ENCODE measurements around the gene CDC42EP5.

The CDC42EP5 gene

DNA sequence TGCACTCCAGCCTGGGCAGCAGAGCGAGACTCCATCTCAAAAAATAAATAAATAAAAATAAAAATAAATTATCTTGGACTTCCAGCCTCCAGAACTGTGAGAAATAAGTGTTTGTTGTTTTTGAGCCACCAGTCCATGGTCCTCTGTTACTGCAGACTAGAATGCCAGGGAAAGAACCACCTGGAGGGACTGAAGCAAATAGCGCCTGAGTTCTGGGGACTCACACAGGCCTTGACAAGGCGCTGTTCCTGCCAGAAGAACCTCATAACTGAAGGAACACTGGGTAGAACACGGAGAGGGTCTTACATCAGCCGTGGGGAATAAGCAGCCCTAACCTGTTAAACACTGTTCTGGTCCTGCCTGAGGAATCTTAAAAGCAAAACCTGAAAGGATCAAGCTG lies 32.5 kb downstream of the CDC42EP5 start:
- DNase-seq (ENCODE audit: extremely low read depth, low read depth), result no peak
- TF ChIP-seq, protein P1, sequence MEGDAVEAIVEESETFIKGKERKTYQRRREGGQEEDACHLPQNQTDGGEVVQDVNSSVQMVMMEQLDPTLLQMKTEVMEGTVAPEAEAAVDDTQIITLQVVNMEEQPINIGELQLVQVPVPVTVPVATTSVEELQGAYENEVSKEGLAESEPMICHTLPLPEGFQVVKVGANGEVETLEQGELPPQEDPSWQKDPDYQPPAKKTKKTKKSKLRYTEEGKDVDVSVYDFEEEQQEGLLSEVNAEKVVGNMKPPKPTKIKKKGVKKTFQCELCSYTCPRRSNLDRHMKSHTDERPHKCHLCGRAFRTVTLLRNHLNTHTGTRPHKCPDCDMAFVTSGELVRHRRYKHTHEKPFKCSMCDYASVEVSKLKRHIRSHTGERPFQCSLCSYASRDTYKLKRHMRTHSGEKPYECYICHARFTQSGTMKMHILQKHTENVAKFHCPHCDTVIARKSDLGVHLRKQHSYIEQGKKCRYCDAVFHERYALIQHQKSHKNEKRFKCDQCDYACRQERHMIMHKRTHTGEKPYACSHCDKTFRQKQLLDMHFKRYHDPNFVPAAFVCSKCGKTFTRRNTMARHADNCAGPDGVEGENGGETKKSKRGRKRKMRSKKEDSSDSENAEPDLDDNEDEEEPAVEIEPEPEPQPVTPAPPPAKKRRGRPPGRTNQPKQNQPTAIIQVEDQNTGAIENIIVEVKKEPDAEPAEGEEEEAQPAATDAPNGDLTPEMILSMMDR (IDR thresholded peaks at IDR 0.05; ENCODE audit: low read depth, low read length), result no peak

DNA sequence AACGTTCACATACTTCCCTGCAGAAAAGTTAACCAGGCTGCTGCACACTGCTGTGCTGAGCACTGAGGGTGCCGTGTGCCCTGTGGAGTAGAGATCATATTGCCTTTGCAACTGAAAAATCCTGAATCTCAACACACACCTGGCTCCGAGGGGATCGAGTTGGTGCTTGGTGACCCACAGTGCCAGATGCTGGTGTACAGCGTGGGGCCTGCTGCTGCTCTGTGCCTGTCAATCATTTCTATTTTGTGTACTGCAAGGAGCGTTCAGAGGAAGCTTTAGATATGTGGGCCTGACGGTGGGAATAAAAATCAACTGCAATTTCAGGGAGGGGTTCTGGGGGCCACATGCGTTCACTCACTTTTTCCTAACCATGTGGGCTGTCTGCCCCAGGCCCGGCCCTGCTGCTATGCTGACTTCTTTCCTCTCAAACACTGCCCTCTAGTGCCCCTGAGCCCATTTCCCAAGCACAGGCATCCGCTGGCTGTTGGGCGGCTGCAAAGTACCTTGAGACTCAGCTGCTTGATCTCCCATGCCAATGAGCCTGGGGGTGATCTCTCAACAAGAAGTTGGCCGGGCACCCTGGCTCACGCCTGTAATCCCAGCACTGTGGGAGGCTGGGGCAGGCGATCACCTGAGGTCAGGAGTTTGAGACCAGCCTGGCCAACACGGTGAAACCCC lies 33.8 kb downstream of the CDC42EP5 start:
- DNase-seq (ENCODE audit: extremely low read depth, low read depth), result no peak
- TF ChIP-seq, protein P1 (IDR thresholded peaks at IDR 0.05; ENCODE audit: low read depth, low read length), result peak; percentile 39

DNA sequence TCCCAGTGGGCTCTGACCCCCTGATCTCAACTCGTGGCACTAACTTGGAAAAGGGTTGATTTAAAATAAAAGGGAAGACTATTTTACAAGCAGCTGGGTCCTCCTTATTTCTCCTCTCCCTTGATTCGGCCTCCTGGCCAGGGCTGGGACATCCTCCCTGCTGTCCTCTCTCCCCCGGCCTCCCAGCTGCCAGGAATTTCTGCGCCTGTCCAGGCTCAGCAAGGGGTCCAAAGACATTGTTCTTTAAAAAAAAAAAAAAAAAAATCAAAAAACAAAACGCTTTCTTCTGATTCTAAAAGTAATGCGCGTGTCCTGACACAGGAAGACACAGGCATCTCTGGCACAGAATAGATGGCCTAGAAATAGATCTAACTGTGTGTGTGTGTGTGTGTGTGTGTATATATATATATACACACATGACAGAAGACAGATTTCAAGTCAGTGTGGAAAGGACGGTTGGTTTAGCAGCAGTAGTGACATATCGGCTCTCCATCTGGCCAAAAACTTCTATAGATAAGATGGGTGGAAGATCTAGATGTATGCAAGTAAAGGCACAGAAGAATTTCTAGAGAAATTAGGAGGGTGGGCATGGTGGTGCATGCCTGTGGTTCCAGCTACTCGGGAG lies 36.4 kb downstream of the CDC42EP5 start:
- TF ChIP-seq, protein P1 (IDR thresholded peaks at IDR 0.05; ENCODE audit: low read depth, low read length), result no peak

DNA sequence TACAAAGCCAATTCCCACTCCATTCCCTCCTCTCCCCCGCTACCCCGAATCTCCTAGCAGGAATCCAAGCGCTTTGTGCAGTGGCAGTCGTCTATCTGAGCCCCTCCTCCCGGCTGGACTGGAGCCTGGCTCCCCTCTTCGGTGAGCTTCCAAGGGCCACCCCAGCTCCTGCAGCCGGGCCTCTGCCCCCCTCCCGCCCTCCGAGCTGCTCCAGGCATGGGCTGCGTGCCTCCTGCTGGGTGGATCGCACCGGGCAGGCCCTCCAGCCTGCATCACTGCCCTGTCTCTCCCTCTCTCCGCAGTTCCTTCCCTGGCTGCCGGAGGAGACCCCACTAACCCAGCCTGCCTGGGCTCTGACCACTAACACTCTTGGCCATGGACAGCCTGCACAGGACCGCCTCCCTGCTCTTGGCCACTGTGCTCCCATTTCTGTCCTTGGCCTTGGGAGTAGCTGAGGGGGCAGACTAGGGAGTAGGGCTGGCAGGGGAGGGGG lies 37.0 kb downstream of the CDC42EP5 start:
- DNase-seq (ENCODE audit: extremely low read depth, low read depth), result no peak
- TF ChIP-seq, protein P1 (IDR thresholded peaks at IDR 0.05; ENCODE audit: low read depth, low read length), result no peak

More for the DNA sequence above, 36.4 kb downstream of the CDC42EP5 start:
- no peak for DNase-seq (ENCODE audit: extremely low read depth, low read depth)

DNA sequence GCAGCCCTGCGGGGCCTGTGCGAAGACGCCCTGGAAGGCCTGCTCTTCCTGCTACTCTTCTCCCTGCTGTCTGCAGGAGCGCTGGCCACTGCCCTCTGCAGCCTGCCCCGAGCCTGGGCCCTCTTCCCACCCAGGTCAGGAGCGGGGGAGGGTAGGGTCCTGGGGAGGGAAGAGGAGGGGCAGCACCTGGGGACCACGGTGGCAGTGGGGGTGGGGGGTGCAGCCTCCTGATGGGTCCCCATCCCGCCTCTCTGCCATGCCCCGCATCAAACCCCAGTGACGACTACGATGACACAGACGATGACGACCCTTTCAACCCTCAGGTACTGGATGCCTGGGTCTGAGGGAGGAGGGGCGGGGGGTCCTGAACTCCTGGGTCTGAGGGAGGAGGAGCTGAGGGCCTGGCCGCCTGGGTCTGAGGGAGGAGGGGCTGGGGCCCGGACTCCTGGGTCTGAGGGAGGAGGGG lies 37.5 kb downstream of the CDC42EP5 start:
- TF ChIP-seq, protein P1 (IDR thresholded peaks at IDR 0.05; ENCODE audit: low read depth, low read length), result no peak
- no peak for DNase-seq (ENCODE audit: extremely low read depth, low read depth)

DNA sequence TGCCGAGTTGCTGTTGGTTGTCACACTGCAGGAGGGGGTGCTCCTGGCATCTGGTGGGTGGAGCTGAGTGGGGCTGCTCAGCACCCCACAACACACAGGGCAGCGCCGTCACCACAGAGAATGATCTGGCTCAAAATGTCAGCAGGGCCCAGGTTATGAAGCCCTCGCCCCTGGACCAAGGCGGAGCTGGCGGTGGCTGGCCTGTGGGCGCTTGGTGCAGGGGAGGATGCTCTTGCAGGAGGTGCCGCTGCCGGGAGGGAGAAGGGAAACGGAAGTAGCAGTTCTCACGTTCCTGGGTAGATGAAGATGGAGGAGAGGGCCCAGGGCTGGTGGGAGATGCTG lies 38.3 kb downstream of the CDC42EP5 start:
- TF ChIP-seq, protein P1 (IDR thresholded peaks at IDR 0.05; ENCODE audit: low read depth, low read length), result no peak
- no peak for DNase-seq (ENCODE audit: extremely low read depth, low read depth)

DNA sequence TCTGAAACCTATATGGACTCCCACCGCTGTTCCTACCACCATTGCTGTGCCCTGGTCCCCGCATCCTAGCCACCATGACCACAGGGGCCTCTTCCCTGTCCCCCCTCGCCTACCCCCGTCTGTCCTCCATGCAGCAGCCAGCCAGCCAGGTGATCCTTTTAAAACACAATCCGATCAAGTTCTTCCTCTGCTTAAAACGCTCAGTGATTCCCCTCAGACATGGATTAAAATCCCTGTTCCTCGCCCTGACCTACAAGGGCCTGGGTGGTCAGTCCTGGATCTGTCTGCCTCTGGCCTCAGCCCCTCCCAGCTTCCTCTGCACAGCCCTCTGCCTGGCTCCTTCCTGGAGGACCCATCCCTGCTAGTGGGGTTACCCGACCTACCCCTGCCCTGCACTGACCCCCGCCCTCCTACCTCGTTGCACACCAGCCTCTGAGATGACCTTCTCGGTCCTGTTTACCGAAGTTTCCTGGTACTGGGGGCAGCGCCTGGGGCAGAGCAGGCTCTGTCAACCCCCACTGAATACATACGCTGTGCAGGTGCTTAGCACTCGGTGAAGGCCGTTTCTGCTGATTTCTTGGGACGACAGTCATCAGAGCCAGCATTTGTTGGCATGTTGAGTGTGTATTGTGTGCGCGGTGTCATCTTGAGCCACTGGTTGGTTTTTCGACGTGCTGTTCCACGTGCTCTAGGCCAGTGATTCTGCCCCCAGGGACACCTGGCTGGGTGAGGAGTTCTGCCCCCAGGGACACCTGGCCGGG lies 38.8 kb downstream of the CDC42EP5 start:
- DNase-seq (ENCODE audit: extremely low read depth, low read depth), result no peak
- TF ChIP-seq, protein P1 (IDR thresholded peaks at IDR 0.05; ENCODE audit: low read depth, low read length), result no peak
